ENCODE measurements around the gene MGLL.

GRCh38 chr3:127805026-127805753, 17.1 kb downstream of the MGLL start:
- TF ChIP-seq HES1 (IDR thresholded peaks at IDR 0.05; ENCODE audit: low read depth): no peak
- TF ChIP-seq CTCF (IDR thresholded peaks at IDR 0.05 in 2 of 3, conservative IDR thresholded peaks at IDR 0.05 in 1 of 3; ENCODE audit: insufficient read depth in 2 of 3, low read depth in 1 of 3, low read length in 3 of 3): no peak
